H1 (cell line): ENCODE results near the gene ACACB. TPM values are rescaled to one million over a fixed set of nuclear protein-coding genes. Genes with fewer than 3 reads are reported as not detected.

Source experiments
- CTCF ChIA-PET: fragments of 300-600 bp; sonication (Branson Sonifier 250); formaldehyde crosslinking; loops from one replicate; lab custom pipeline; 2021; ENCODE audit not compliant: partially characterized antibody; lab: Charles Lee
- POLR2A ChIA-PET: fragments of 300-600 bp; sonication (Branson Sonifier 250); formaldehyde crosslinking; loops from one replicate; lab custom pipeline; 2021; ENCODE audit warnings: inconsistent platforms; ENCODE audit not compliant: partially characterized antibody; lab: Charles Lee
- DNase-seq, 2 experiments: peaks; one replicate each; pipeline versions ENCODE4 v3.0.0 to v3.0.0-alpha.2; 2010 to 2022; ENCODE audit warnings: low spot score in 2 of 2, low read depth in 1 of 2, mixed read lengths in 1 of 2
- FAIRE-seq: peaks from 2 replicates; lab custom pipeline; 2011; peaks lifted over from hg19 to GRCh38; lab: Jason Lieb, UNC
- H2AFZ ChIP-seq: 2 replicates; pipeline ENCODE4 v1.8.1; 2012; ENCODE audit warnings: low read length, inconsistent platforms
- H2AK5ac ChIP-seq: 2 replicates; pipeline ENCODE4 v1.6.1; 2013; ENCODE audit warnings: low read depth, low read length
- H2BK120ac ChIP-seq: replicated peaks from 2 replicates; pipeline ENCODE3; 2013; ENCODE audit warnings: low read depth, low read length, inconsistent platforms
- H2BK12ac ChIP-seq: 2 replicates; pipeline ENCODE4 v1.6.1; 2013; ENCODE audit warnings: low read depth, low read length
- H2BK15ac ChIP-seq: 2 replicates; pipeline ENCODE4 v1.6.1; 2013; ENCODE audit warnings: low read length
- H2BK20ac ChIP-seq: 2 replicates; pipeline ENCODE4 v1.6.1; 2013; ENCODE audit warnings: low read length
- H2BK5ac ChIP-seq: 2 replicates; pipeline ENCODE4 v1.6.1; 2013; ENCODE audit warnings: low read depth, low read length
- H3K14ac ChIP-seq: 2 replicates; pipeline ENCODE4 v1.6.1; 2013; ENCODE audit warnings: inconsistent platforms; ENCODE audit not compliant: insufficient read length
- H3K18ac ChIP-seq: 2 replicates; pipeline ENCODE4 v1.6.1; 2013; ENCODE audit warnings: low read length; ENCODE audit errors: extremely low read depth
- H3K23ac ChIP-seq: 2 replicates; pipeline ENCODE4 v1.6.1; 2013; ENCODE audit warnings: inconsistent platforms; ENCODE audit not compliant: insufficient read length
- H3K23me2 ChIP-seq: 2 replicates; pipeline ENCODE4 v1.6.1; 2013; ENCODE audit warnings: low read depth, low read length
- H3K27ac ChIP-seq: 2 replicates; pipeline ENCODE4 v1.6.1; 2011; ENCODE audit warnings: low read depth, low read length, inconsistent platforms
- H3K27me3 ChIP-seq, 4 experiments: replicated peaks in 1 of 4; 1 replicate in 1 of 4; 2 replicates in 3 of 4; pipeline versions ENCODE4 v1.6.1 to v1.8.1; 2011 to 2013; ENCODE audit warnings: low read length in 3 of 4, mild to moderate bottlenecking in 3 of 4, inconsistent platforms in 2 of 4, mixed read lengths in 2 of 4, moderate library complexity in 1 of 4; ENCODE audit not compliant: control insufficient read depth in 3 of 4, insufficient read depth in 3 of 4; ENCODE audit errors: extremely low read depth in 1 of 4
- H3K36me3 ChIP-seq, 4 experiments: 2 replicates each; pipeline versions ENCODE4 v1.6.1 to v1.8.1; 2011 to 2013; ENCODE audit warnings: mild to moderate bottlenecking in 4 of 4, low read length in 3 of 4, moderate library complexity in 2 of 4, control low read depth in 1 of 4, inconsistent platforms in 1 of 4; ENCODE audit not compliant: insufficient read depth in 4 of 4, control insufficient read depth in 2 of 4
- H3K4ac ChIP-seq: replicated peaks from 2 replicates; pipeline ENCODE3; 2013; ENCODE audit warnings: low read length, low read depth, mixed read lengths, inconsistent platforms; ENCODE audit not compliant: insufficient read length
- H3K4me1 ChIP-seq, 4 experiments: replicated peaks in 1 of 4; 1 replicate in 1 of 4; 2 replicates in 3 of 4; pipeline versions ENCODE4 v1.6.1 to v1.8.1; 2011 to 2013; ENCODE audit warnings: low read length in 3 of 4, inconsistent platforms in 2 of 4, mixed read lengths in 1 of 4; ENCODE audit not compliant: insufficient read depth in 4 of 4, control insufficient read depth in 3 of 4
- H3K4me2 ChIP-seq, 2 experiments: 2 replicates each; pipeline versions ENCODE4 v1.6.1 to v1.8.1; 2011 to 2013; ENCODE audit warnings: low read depth in 2 of 2, low read length in 2 of 2, control low read depth in 1 of 2, inconsistent platforms in 1 of 2, mild to moderate bottlenecking in 1 of 2; ENCODE audit not compliant: insufficient read depth in 1 of 2
- H3K4me3 ChIP-seq, 4 experiments: fragments of 200-600, 300-600 bp in 1 of 4; sonication (generic), shearing (Covaris generic), sonication (Bioruptor Twin) in 1 of 4; 2 replicates each; pipeline versions ENCODE4 v1.5.1 to v1.8.1; 2011 to 2016; ENCODE audit warnings: low read length in 4 of 4, low read depth in 3 of 4, control low read depth in 2 of 4, inconsistent platforms in 2 of 4, mild to moderate bottlenecking in 2 of 4, mixed read lengths in 1 of 4, moderate library complexity in 1 of 4; ENCODE audit not compliant: insufficient read depth in 2 of 4; ENCODE audit errors: extremely low read depth in 1 of 4
- H3K56ac ChIP-seq: replicated peaks from 2 replicates; pipeline ENCODE3; 2013; ENCODE audit warnings: low read depth, mild to moderate bottlenecking, mixed read lengths, low read length, inconsistent platforms; ENCODE audit not compliant: insufficient read length
- H3K79me1 ChIP-seq: 2 replicates; pipeline ENCODE4 v1.6.1; 2013; ENCODE audit warnings: low read depth, low read length, control low read depth
- H3K79me2 ChIP-seq, 2 experiments: 2 replicates each; pipeline versions ENCODE4 v1.6.1 to v1.8.1; 2012 to 2013; ENCODE audit warnings: low read length in 2 of 2, mild to moderate bottlenecking in 2 of 2, inconsistent platforms in 1 of 2; ENCODE audit not compliant: insufficient read depth in 2 of 2, control insufficient read depth in 1 of 2
- H3K9ac ChIP-seq, 4 experiments: replicated peaks in 1 of 4; 1 replicate in 1 of 4; 2 replicates in 3 of 4; pipeline versions ENCODE4 v1.6.1 to v1.8.1; 2011 to 2013; ENCODE audit warnings: low read depth in 3 of 4, low read length in 3 of 4, control low read depth in 2 of 4, mild to moderate bottlenecking in 2 of 4, moderate library complexity in 2 of 4, inconsistent platforms in 1 of 4; ENCODE audit errors: extremely low read depth in 1 of 4
- H3K9me3 ChIP-seq, 2 experiments: 2 replicates each; pipeline versions ENCODE4 v1.6.1 to v1.8.1; 2012 to 2013; ENCODE audit warnings: mild to moderate bottlenecking in 2 of 2, moderate library complexity in 2 of 2, control low read depth in 1 of 2, inconsistent platforms in 1 of 2, low read depth in 1 of 2, low read length in 1 of 2, mixed read lengths in 1 of 2; ENCODE audit not compliant: insufficient read depth in 2 of 2
- H4K20me1 ChIP-seq, 2 experiments: replicated peaks in 1 of 2; 2 replicates each; pipeline versions ENCODE3 to v1.8.1; 2011 to 2013; ENCODE audit warnings: inconsistent platforms in 2 of 2, low read length in 2 of 2, mild to moderate bottlenecking in 1 of 2; ENCODE audit not compliant: insufficient read depth in 2 of 2, control insufficient read depth in 1 of 2
- H4K5ac ChIP-seq: 2 replicates; pipeline ENCODE4 v1.6.1; 2013; ENCODE audit warnings: low read length, low read depth, mixed read lengths, inconsistent platforms; ENCODE audit not compliant: insufficient read length
- H4K8ac ChIP-seq: 2 replicates; pipeline ENCODE4 v1.8.0; 2013; ENCODE audit warnings: mild to moderate bottlenecking, moderate library complexity, low read length, inconsistent platforms; ENCODE audit not compliant: insufficient read depth; ENCODE audit errors: extremely low read depth
- H4K91ac ChIP-seq: replicated peaks from 2 replicates; pipeline ENCODE3; 2013; ENCODE audit warnings: low read length, mixed read lengths, inconsistent platforms; ENCODE audit not compliant: insufficient read length
- BCL11A ChIP-seq, 2 experiments: IDR thresholded peaks; one replicate each; pipeline ENCODE4 v1.6.1; 2011; ENCODE audit warnings: low read depth in 2 of 2, low read length in 2 of 2, mild to moderate bottlenecking in 2 of 2
- CEBPB ChIP-seq: IDR thresholded peaks from 2 replicates; pipeline ENCODE4 v1.6.1; 2012; ENCODE audit warnings: low read depth, low read length
- CHD1 ChIP-seq: IDR thresholded peaks from 2 replicates; pipeline ENCODE4 v1.6.1; 2012; ENCODE audit warnings: low read depth, low read length, improper control_type of control experiment
- CHD2 ChIP-seq: IDR thresholded peaks from 2 replicates; pipeline ENCODE4 v1.6.1; 2012; ENCODE audit warnings: low read length, improper control_type of control experiment
- EGR1 ChIP-seq: IDR thresholded peaks from 2 replicates; pipeline ENCODE4 v1.6.1; 2011; ENCODE audit warnings: low read depth, low read length, borderline replicate concordance
- EZH2 ChIP-seq: fragments of 200-600 bp; sonication (generic); IDR thresholded peaks from 2 replicates; pipeline ENCODE4 v1.7.1; 2012; ENCODE audit warnings: low read depth, mild to moderate bottlenecking, moderate library complexity, low read length, inconsistent platforms; ENCODE audit not compliant: severe bottlenecking
- HDAC6 ChIP-seq: IDR thresholded peaks from one replicate; pipeline ENCODE4 v1.7.1; 2012; ENCODE audit warnings: low read depth, mild to moderate bottlenecking, inconsistent platforms, low read length, moderate library complexity
- PHF8 ChIP-seq: fragments of 200-600 bp; sonication (generic); conservative IDR thresholded peaks from 2 replicates; pipeline ENCODE4 v1.7.1; 2012; ENCODE audit warnings: low read depth, mild to moderate bottlenecking, inconsistent platforms, low read length, moderate library complexity
- RBBP5 ChIP-seq: IDR thresholded peaks from 2 replicates; pipeline ENCODE4 v1.7.1; 2012; ENCODE audit warnings: low read depth, mild to moderate bottlenecking, inconsistent platforms, low read length, moderate library complexity, borderline replicate concordance
- RXRA ChIP-seq: IDR thresholded peaks from 2 replicates; pipeline ENCODE4 v1.6.1; 2011; ENCODE audit warnings: low read depth, mild to moderate bottlenecking, low read length, moderate library complexity; ENCODE audit not compliant: insufficient read depth
- SP1 ChIP-seq: IDR thresholded peaks from 2 replicates; pipeline ENCODE4 v1.6.1; 2011; ENCODE audit warnings: low read depth, low read length
- TBP ChIP-seq: IDR thresholded peaks from 2 replicates; pipeline ENCODE4 v1.6.1; 2011; ENCODE audit warnings: low read depth, low read length, improper control_type of control experiment
- TEAD4 ChIP-seq: IDR thresholded peaks from 2 replicates; pipeline ENCODE4 v1.6.1; 2012; ENCODE audit warnings: low read depth, low read length, inconsistent platforms, mixed read lengths
- WGBS, 2 experiments: shearing (Covaris generic) in 1 of 2; methylation state at CpG; one replicate each; pipeline versions ENCODE4 v1.1.6 to v1.1.7; 2013 to 2015; ENCODE audit warnings: low lambda C conversion rate in 2 of 2, mixed read lengths in 2 of 2, inconsistent platforms in 1 of 2, low coverage in 1 of 2, missing lambda C conversion rate in 1 of 2; ENCODE audit not compliant: insufficient replicate concordance in 2 of 2, insufficient coverage in 1 of 2, insufficient read length in 1 of 2; ENCODE audit errors: extremely low coverage in 1 of 2, missing lambda C conversion rate in 1 of 2; 5-methylcytosine and 5-hydroxymethylcytosine counted together
- polyA plus RNA-seq, 7 experiments: library from polyadenylated mRNA; depleted of rRNA in 3 of 7; stranded (reverse) in 5 of 7; unstranded in 2 of 7; fragments of >200 nt in 5 of 7; fragments of 200-250 nt in 2 of 7; gene quantifications; 1 replicate in 5 of 7; 2 replicates in 1 of 7; 4 replicates in 1 of 7; pipeline versions ENCODE4 v1.2.1 to v1.2.3, GENCODE V29; 2011 to 2013; ENCODE audit warnings: missing spikeins in 2 of 7, mixed read lengths in 2 of 7
- total RNA-seq: library from RNA; stranded (reverse); fragmentation: NEBNext Ultra II Directional; extraction: Animal tissue kit (Norgen Biotek cat#: 25700); gene quantifications from 2 replicates; pipeline ENCODE4 v1.2.1, GENCODE V29; 2021
- TF ChIP-seq, protein P1 (sequence below): IDR thresholded peaks from 2 replicates; pipeline ENCODE4 v1.6.1; 2012; ENCODE audit warnings: low read length, inconsistent platforms

ACACB gene
- total and polyA plus RNA-seq, 2 of the 8 experiments (the other 6 are each of a cell fraction or from before 2014, with no cell fraction given) = 5.8 to 15.3 TPM

DNA sequence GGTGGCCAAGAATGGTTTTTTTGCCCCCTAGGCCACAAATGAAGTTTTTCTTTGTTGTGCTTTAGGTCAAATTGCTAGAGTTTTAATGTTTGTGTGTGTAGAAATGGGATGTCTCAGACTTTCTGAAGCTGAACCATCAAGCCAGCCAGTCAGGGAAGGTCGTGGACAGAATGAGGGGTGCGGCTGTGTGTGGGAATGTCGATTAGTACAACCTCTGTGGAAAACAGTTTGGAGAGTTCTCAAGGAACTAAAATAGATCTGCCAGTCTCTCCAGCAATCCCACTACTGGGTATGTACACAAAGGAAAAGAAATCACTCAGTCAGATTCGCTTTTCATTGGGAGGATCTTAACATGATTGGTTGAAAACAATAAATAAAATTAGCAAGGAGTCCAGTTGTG is 44.5 kb downstream of the ACACB start:
- Histone ChIP-seq H3K27ac (no peak overlapping the region), H3K4me3 (no peak overlapping the region), H3K4me2 (no peak overlapping the region), H3K27me3 (no peaks in the 10 kb centered on the region), H2BK20ac (no peak overlapping the region), H2AFZ (no peak overlapping the region), H3K23ac (no peak overlapping the region), H3K4me1 (no peaks in the 10 kb centered on the region), H3K23me2 (no peaks in the 10 kb centered on the region), H3K36me3 (no peaks in the 10 kb centered on the region), H3K79me1 (no peaks in the 10 kb centered on the region), H3K79me2 (peaks cover 0 to 2% of the 10 kb centered on the region in 2 experiments; a peak in 1 of 4 replicates), H2BK5ac (no peak overlapping the region), H2AK5ac (no peak overlapping the region), H2BK120ac (no peak overlapping the region), H2BK15ac (no peak overlapping the region), H3K56ac (no peak overlapping the region), H4K91ac (no peak overlapping the region), H3K18ac (no peak overlapping the region), H3K9ac (no peak overlapping the region), H3K14ac (no peak overlapping the region), H2BK12ac (no peak overlapping the region), H3K9me3 (no peaks in the 10 kb centered on the region), H4K8ac (no peak overlapping the region), H4K20me1 (peaks cover 0 to 1% of the 10 kb centered on the region in 2 experiments), H3K4ac (no peak overlapping the region), H4K5ac (no peak overlapping the region)
- ChIA-PET CTCF (interaction anchor here (0.6 to 1.5 kb wide), 2 partner anchors 161 to 232 kb away, joined by 3 to 7 read pairs; no protein-coding TSS in a partner anchor), POLR2A (no interaction called here)
- FAIRE-seq = no peak
- DNase-seq = no peak
- 97% methylated on average over 4 of the region's 4 CpGs; no CpG with 5 or more reads in 1 of the 2 experiments for WGBS, 2 experiments
- no peak for TF ChIP-seq RXRA
- no peak for TF ChIP-seq TEAD4
- TF ChIP-seq, protein P1, sequence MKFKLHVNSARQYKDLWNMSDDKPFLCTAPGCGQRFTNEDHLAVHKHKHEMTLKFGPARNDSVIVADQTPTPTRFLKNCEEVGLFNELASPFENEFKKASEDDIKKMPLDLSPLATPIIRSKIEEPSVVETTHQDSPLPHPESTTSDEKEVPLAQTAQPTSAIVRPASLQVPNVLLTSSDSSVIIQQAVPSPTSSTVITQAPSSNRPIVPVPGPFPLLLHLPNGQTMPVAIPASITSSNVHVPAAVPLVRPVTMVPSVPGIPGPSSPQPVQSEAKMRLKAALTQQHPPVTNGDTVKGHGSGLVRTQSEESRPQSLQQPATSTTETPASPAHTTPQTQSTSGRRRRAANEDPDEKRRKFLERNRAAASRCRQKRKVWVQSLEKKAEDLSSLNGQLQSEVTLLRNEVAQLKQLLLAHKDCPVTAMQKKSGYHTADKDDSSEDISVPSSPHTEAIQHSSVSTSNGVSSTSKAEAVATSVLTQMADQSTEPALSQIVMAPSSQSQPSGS = no peak
- no peak for TF ChIP-seq EGR1
- no peak for TF ChIP-seq PHF8
- TF ChIP-seq HDAC6 = no peak
- no peak for TF ChIP-seq CHD2
- no peak for TF ChIP-seq SP1
- no peak for TF ChIP-seq TBP
- TF ChIP-seq CEBPB = no peak
- no peak for TF ChIP-seq BCL11A (IDR thresholded peaks at IDR 0.05; ENCODE audit: low read depth in 2 of 2, low read length in 2 of 2)
- no peak for TF ChIP-seq CHD1
- no peak for TF ChIP-seq EZH2
- no peak for TF ChIP-seq RBBP5
